Renal cortical epithelial cell (primary cell): Measurements from ENCODE around the gene CDC42BPB. TPM values are rescaled to one million over a fixed set of nuclear protein-coding genes. Genes with fewer than 3 reads are reported as not detected.

Experiments
- DNase-seq: peaks from one replicate; pipeline ENCODE4 v3.0.0-alpha.2; 2011; ENCODE audit warnings: low read depth
- total RNA-seq: library from RNA; depleted of rRNA; stranded (reverse); fragments of >200 nt; gene quantifications from 2 replicates; pipeline ENCODE4 v1.2.3, GENCODE V29; 2014

The CDC42BPB gene
- total RNA-seq, result 73.3 and 235 TPM in 2 replicates

GRCh38 chr14:103057372-103058163 lies at the start of gene CDC42BPB:
Gene CDC42BPB, minus strand, starts transcription at chr14:103057549. Its CDS starts 376 bp downstream, at chr14:103057173.
- DNase-seq, result peak; percentile 66

- DNase-seq, result no peak
Observed at GRCh38 chr14:103105580-103106150, 48.3 kb upstream of the CDC42BPB start.

GRCh38 chr14:103104654-103105452 lies 47.5 kb upstream of the CDC42BPB start:
- no peak for DNase-seq

- no peak for DNase-seq
Observed at GRCh38 chr14:103104389-103104653, 47.0 kb upstream of the CDC42BPB start.

- peak; percentile 35 for DNase-seq
Observed at GRCh38 chr14:103103461-103104388, 46.4 kb upstream of the CDC42BPB start.

GRCh38 chr14:103102689-103103260 lies 45.4 kb upstream of the CDC42BPB start:
- DNase-seq, result no peak

GRCh38 chr14:103101963-103102688 lies 44.8 kb upstream of the CDC42BPB start:
- DNase-seq, result no peak

- DNase-seq, result no peak
Observed at GRCh38 chr14:103101257-103101962, 44.1 kb upstream of the CDC42BPB start.

- DNase-seq, result no peak
Observed at GRCh38 chr14:103100281-103101121, 43.2 kb upstream of the CDC42BPB start.

- DNase-seq, result no peak
Observed at GRCh38 chr14:103099733-103100280, 42.5 kb upstream of the CDC42BPB start.

GRCh38 chr14:103099081-103099732 lies 41.9 kb upstream of the CDC42BPB start:
- DNase-seq, result no peak

- DNase-seq, result no peak
Observed at GRCh38 chr14:103097994-103098957, 40.9 kb upstream of the CDC42BPB start.

- no peak for DNase-seq
Observed at GRCh38 chr14:103097244-103097993, 40.1 kb upstream of the CDC42BPB start.

GRCh38 chr14:103096387-103096786 lies 39.0 kb upstream of the CDC42BPB start:
- no peak for DNase-seq

GRCh38 chr14:103095210-103095778 lies 37.9 kb upstream of the CDC42BPB start:
- no peak for DNase-seq
